NCI-H146 treated with DMSO at 0.1 percent for 48 hours (cell line): ENCODE measurements around the gene RIT2.
"Not testable (repeated sequence)": the region's sequence is repeated elsewhere in the genome, so short reads cannot be mapped to it uniquely, and the experiment has no call there.

Source experiments
- DNase-seq: peaks from one replicate; lab custom pipeline; 2025; ENCODE audit not compliant: unreplicated experiment; lab: John Stamatoyannopoulos, UW

RIT2 gene

GRCh38 chr18:42854558-42854957, 260.9 kb downstream of the RIT2 start:
- no peak for DNase-seq

GRCh38 chr18:42850174-42851083, 265.1 kb downstream of the RIT2 start:
- peak; percentile 97 for DNase-seq

GRCh38 chr18:42839408-42839807, 276.1 kb downstream of the RIT2 start:
- no peak for DNase-seq

- DNase-seq = no peak
Observed at GRCh38 chr18:42838546-42839145, 276.8 kb downstream of the RIT2 start.

- DNase-seq = no peak
Observed at GRCh38 chr18:42830936-42831335, 284.5 kb downstream of the RIT2 start.

GRCh38 chr18:42828881-42829280, 286.6 kb downstream of the RIT2 start:
- no peak for DNase-seq

- no peak for DNase-seq
Observed at GRCh38 chr18:42824178-42824577, 291.3 kb downstream of the RIT2 start.

GRCh38 chr18:42822711-42823110, 292.8 kb downstream of the RIT2 start:
- no peak for DNase-seq

GRCh38 chr18:42821492-42821891, 294.0 kb downstream of the RIT2 start:
- no peak for DNase-seq

GRCh38 chr18:42814618-42815017, 300.9 kb downstream of the RIT2 start:
- DNase-seq = no peak

GRCh38 chr18:42814184-42814583, 301.3 kb downstream of the RIT2 start:
- no peak for DNase-seq

- DNase-seq = no peak
Observed at GRCh38 chr18:42813570-42813969, 301.9 kb downstream of the RIT2 start.

- no peak for DNase-seq
Observed at GRCh38 chr18:42807887-42808286, 307.6 kb downstream of the RIT2 start.

- no peak for DNase-seq
Observed at GRCh38 chr18:42801706-42802105, 313.8 kb downstream of the RIT2 start.

GRCh38 chr18:42798606-42799170, 316.8 kb downstream of the RIT2 start:
- DNase-seq = peak; percentile 61

- not testable (repeated sequence) for DNase-seq
Observed at GRCh38 chr18:42795213-42795789, 320.2 kb downstream of the RIT2 start.

- no peak for DNase-seq
Observed at GRCh38 chr18:42792731-42793130, 322.8 kb downstream of the RIT2 start.

GRCh38 chr18:42784632-42785031, 330.9 kb downstream of the RIT2 start:
- DNase-seq = no peak

- DNase-seq = no peak
Observed at GRCh38 chr18:42782929-42783328, 332.6 kb downstream of the RIT2 start.

GRCh38 chr18:42781298-42781815, 334.1 kb downstream of the RIT2 start:
- no peak for DNase-seq

- DNase-seq = no peak
Observed at GRCh38 chr18:42780171-42780570, 335.3 kb downstream of the RIT2 start.
